Upper lobe of left lung (tissue), 6 donors: ENCODE results near the gene TAGLN2. TPM values are rescaled to one million over a fixed set of nuclear protein-coding genes. Genes with fewer than 3 reads are reported as not detected.

Experiments
- ATAC-seq, 2 donors: fragments of 200-7000 bp; cut with Tn5 transposase; one replicate each; pipeline ENCODE4 v1.9.1; 2022; ENCODE audit warnings: mild to moderate bottlenecking in 2 of 2, moderate library complexity in 2 of 2; ENCODE audit not compliant: low FRiP score in 2 of 2
- DNase-seq, 2 donors: peaks; one replicate each; pipeline ENCODE4 v3.0.0-alpha.2; 2019 to 2020
- H3K27ac ChIP-seq, 4 donors: fragments of 200-600 bp; sonication (generic); one replicate each; pipeline ENCODE4 v1.5.1; 2016 to 2019
- H3K27me3 ChIP-seq, 4 donors: fragments of 200-600 bp; sonication (generic); one replicate each; pipeline ENCODE4 v1.5.1; 2017 to 2019
- H3K36me3 ChIP-seq, 4 donors: fragments of 200-600 bp; sonication (generic); one replicate each; pipeline ENCODE4 v1.5.1; 2016 to 2019
- H3K4me1 ChIP-seq, 4 donors: fragments of 200-600 bp; sonication (generic); one replicate each; pipeline ENCODE4 v1.5.1; 2018 to 2019
- H3K4me3 ChIP-seq, 4 donors: fragments of 200-600 bp; sonication (generic); one replicate each; pipeline ENCODE4 v1.5.1; 2017 to 2019; ENCODE audit warnings: mild to moderate bottlenecking in 2 of 4, moderate library complexity in 1 of 4
- H3K9me3 ChIP-seq, 4 donors: fragments of 200-600 bp; sonication (generic); one replicate each; pipeline ENCODE4 v1.5.1; 2018 to 2019
- CTCF ChIP-seq, 6 experiments: fragments of 450-650 bp in 4 of 6; fragments of 200-600 bp in 2 of 6; sonication (generic) in 2 of 6; IDR thresholded peaks; one replicate each; pipeline ENCODE4 v1.5.1; 2016 to 2019; ENCODE audit warnings: antibody characterized with exemption in 6 of 6
- EP300 ChIP-seq, 4 donors: sonication (generic); formaldehyde crosslinking; IDR thresholded peaks; one replicate each; pipeline ENCODE4 v1.5.1; 2017; ENCODE audit warnings: antibody characterized with exemption in 4 of 4, control low read depth in 2 of 4
- POLR2A ChIP-seq, 4 donors: fragments of 450-650 bp; IDR thresholded peaks; one replicate each; pipeline ENCODE4 v1.5.1; 2016 to 2017; ENCODE audit warnings: antibody characterized with exemption in 4 of 4, mild to moderate bottlenecking in 2 of 4
- POLR2AphosphoS5 ChIP-seq, 2 donors: sonication (generic); formaldehyde crosslinking; IDR thresholded peaks; one replicate each; pipeline ENCODE4 v1.5.1; 2017; ENCODE audit warnings: antibody characterized with exemption in 2 of 2
- WGBS, 2 donors: methylation state at CpG; one replicate each; pipeline ENCODE4 v1.1.5; 2017 to 2018; 5-methylcytosine and 5-hydroxymethylcytosine counted together
- total RNA-seq, 6 donors: library from RNA; depleted of rRNA in 4 of 6; stranded (reverse); fragments of >200 nt in 4 of 6; gene quantifications; one replicate each; pipeline versions ENCODE4 v1.1.0 to v1.2.1, GENCODE V29; 2016 to 2021
- donor health status: DM: no; HTN: no; CAD: no; lungs with moderate emphysema.
- donor health status: DM: no; HTN: yes; CAD: no; lungs with severe emphysema.

Gene TAGLN2
- total RNA-seq, 6 donors from 2014 or later, result 167 to 1,014 (median 605) TPM

GRCh38 chr1:159961636-159962035 is 36.3 kb upstream of the TAGLN2 start:
- ATAC-seq (no peak), DNase-seq (peak; percentile 14 to 29)
- Histone ChIP-seq H3K36me3 (no peaks in the 10 kb centered on the region), H3K4me3 (no peak overlapping the region), H3K27ac (no peak overlapping the region), H3K9me3 (no peaks in the 10 kb centered on the region), H3K27me3 (no peaks in the 10 kb centered on the region), H3K4me1 (no peaks in the 10 kb centered on the region)
- no peak for TF ChIP-seq POLR2A (IDR thresholded peaks at IDR 0.05)
- WGBS, 2 donors, result 84 to 88% methylated on average over 15 of the region's 15 CpGs

GRCh38 chr1:159960721-159961381 is 35.5 kb upstream of the TAGLN2 start:
- H3K4me3 ChIP-seq, result no peak overlapping the region
- H3K27me3 ChIP-seq, result no peaks in the 10 kb centered on the region
- H3K27ac ChIP-seq, result no peak overlapping the region
- 55 to 60% methylated on average over 5 of the region's 5 CpGs for WGBS, 2 donors
- H3K9me3 ChIP-seq, result no peaks in the 10 kb centered on the region
- no peaks in the 10 kb centered on the region for H3K36me3 ChIP-seq
- peak in 1 of 2 donors; percentile 93 for ATAC-seq
- TF ChIP-seq POLR2A (IDR thresholded peaks at IDR 0.05) (no peak), EP300 (IDR thresholded peaks at IDR 0.05) (no peak), POLR2AphosphoS5 (IDR thresholded peaks at IDR 0.05) (no peak), CTCF (IDR thresholded peaks at IDR 0.05) (no peak)
- DNase-seq, result peak in 1 of 2 donors; percentile 15
- no peaks in the 10 kb centered on the region for H3K4me1 ChIP-seq

GRCh38 chr1:159959451-159959850 is 34.1 kb upstream of the TAGLN2 start:
- TF ChIP-seq CTCF (IDR thresholded peaks at IDR 0.05), result no peak
- no peak for TF ChIP-seq POLR2AphosphoS5 (IDR thresholded peaks at IDR 0.05)
- no peak for TF ChIP-seq EP300 (IDR thresholded peaks at IDR 0.05)
- WGBS, 2 donors, result 62 to 65% methylated on average over 4 of the region's 4 CpGs
- peaks cover 0 to under 1% (median 0%) of the 10 kb centered on the region in 4 donors for H3K4me1 ChIP-seq

DNA sequence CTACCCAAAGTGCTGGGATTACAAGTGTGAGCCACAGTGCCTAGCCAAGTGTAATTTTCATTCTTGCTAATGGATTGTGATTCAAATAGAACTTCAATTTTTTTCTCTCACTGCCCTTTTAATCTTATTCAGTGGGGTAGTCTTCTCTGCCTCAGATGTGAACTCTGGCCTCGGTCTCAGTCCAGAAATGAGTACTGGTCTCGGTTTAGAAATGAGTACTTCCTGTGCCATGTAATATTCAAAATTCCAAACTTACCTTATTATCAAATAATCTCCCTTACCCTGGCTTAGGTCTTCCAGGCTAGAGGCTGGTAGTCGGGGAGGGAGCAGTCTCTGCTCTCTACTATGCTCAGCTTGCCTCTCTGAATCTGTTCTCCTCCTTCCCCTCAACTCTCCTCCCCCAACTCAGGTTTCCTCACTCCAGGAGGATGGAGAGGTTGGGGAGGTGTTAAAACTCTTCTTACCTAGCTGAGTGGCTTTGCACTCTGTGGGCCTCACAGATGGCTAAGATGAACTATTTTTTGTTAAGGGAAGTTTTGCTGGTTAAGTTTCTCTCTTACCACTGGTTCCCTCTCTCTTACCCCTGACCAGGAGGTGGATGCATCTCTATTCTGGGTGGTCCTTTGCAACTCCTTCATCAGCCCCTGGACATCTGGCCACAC is 33.5 kb upstream of the TAGLN2 start:
- Histone ChIP-seq H3K4me3 (no peak overlapping the region), H3K4me1 (peaks cover 0 to 6% (median 0%) of the 10 kb centered on the region in 4 donors), H3K27ac (no peak overlapping the region), H3K36me3 (no peaks in the 10 kb centered on the region), H3K9me3 (no peaks in the 10 kb centered on the region), H3K27me3 (no peaks in the 10 kb centered on the region)
- DNase-seq, result peak in 1 of 2 donors; percentile 12
- ATAC-seq, result no peak
- TF ChIP-seq CTCF (IDR thresholded peaks at IDR 0.05) (no peak), POLR2AphosphoS5 (IDR thresholded peaks at IDR 0.05) (no peak), EP300 (IDR thresholded peaks at IDR 0.05) (no peak), POLR2A (IDR thresholded peaks at IDR 0.05) (no peak)
- WGBS, 2 donors, result 56 to 58% methylated on average over 3 of the region's 3 CpGs

More at GRCh38 chr1:159959451-159959850, 34.1 kb upstream of the TAGLN2 start:
- Histone ChIP-seq H3K27ac (no peak overlapping the region), H3K9me3 (no peaks in the 10 kb centered on the region), H3K27me3 (no peaks in the 10 kb centered on the region), H3K36me3 (no peaks in the 10 kb centered on the region), H3K4me3 (no peak overlapping the region)
- DNase-seq (peak in 1 of 2 donors; percentile 18), ATAC-seq (peak; percentile 32 to 58)

- Histone ChIP-seq H3K9me3 (no peaks in the 10 kb centered on the region), H3K27ac (no peak overlapping the region), H3K4me3 (no peak overlapping the region), H3K36me3 (no peaks in the 10 kb centered on the region), H3K4me1 (peaks cover 0 to 6% (median 0%) of the 10 kb centered on the region in 4 donors), H3K27me3 (no peaks in the 10 kb centered on the region)
- DNase-seq (peak in 1 of 2 donors; percentile 22), ATAC-seq (no peak)
- TF ChIP-seq EP300 (IDR thresholded peaks at IDR 0.05) (no peak), POLR2AphosphoS5 (IDR thresholded peaks at IDR 0.05) (no peak), POLR2A (IDR thresholded peaks at IDR 0.05) (no peak), CTCF (IDR thresholded peaks at IDR 0.05) (no peak)
- WGBS, 2 donors, result 57 to 68% methylated on average over 9 of the region's 9 CpGs
Measured at GRCh38 chr1:159957824-159958268, 32.5 kb upstream of the TAGLN2 start.
